Endodermal cell (in vitro differentiated cells): ENCODE measurements around the gene FAF2. TPM values are rescaled to one million over a fixed set of nuclear protein-coding genes. Genes with fewer than 3 reads are reported as not detected.

Experiments
- DNase-seq: peaks from one replicate; pipeline ENCODE4 v3.0.0-alpha.2; 2017
- H3K27ac ChIP-seq: 2 replicates; pipeline ENCODE4 v1.5.1; 2013; ENCODE audit warnings: mild to moderate bottlenecking, low read depth, low read length, moderate library complexity
- H3K27me3 ChIP-seq: 2 replicates; pipeline ENCODE4 v1.6.1; 2013; ENCODE audit warnings: mild to moderate bottlenecking, low read length, moderate library complexity; ENCODE audit not compliant: insufficient read depth, control insufficient read depth, poor library complexity, severe bottlenecking
- H3K36me3 ChIP-seq: 2 replicates; pipeline ENCODE4 v1.7.0; 2013; ENCODE audit warnings: mild to moderate bottlenecking, low read length, moderate library complexity; ENCODE audit not compliant: control insufficient read depth, insufficient read depth
- H3K4me1 ChIP-seq: one replicate; pipeline ENCODE4 v1.7.0; 2013; ENCODE audit warnings: low read length; ENCODE audit not compliant: control insufficient read depth, insufficient read depth
- H3K4me3 ChIP-seq: 2 replicates; pipeline ENCODE4 v1.5.1; 2013; ENCODE audit warnings: mild to moderate bottlenecking, low read length, moderate library complexity
- H3K9ac ChIP-seq: 2 replicates; pipeline ENCODE4 v1.6.1; 2013; ENCODE audit warnings: mild to moderate bottlenecking, low read length, moderate library complexity; ENCODE audit not compliant: poor library complexity, severe bottlenecking; ENCODE audit errors: extremely low read depth
- H3K9me3 ChIP-seq: 2 replicates; pipeline ENCODE4 v1.6.1; 2013; ENCODE audit warnings: mild to moderate bottlenecking, low read length, moderate library complexity; ENCODE audit not compliant: control insufficient read depth
- H3K27ac Mint-ChIP-seq: 2 replicates; pipeline ENCODE4 v1.8.0; 2020; ENCODE audit warnings: mixed read lengths
- H3K27me3 Mint-ChIP-seq: 2 replicates; pipeline ENCODE4 v1.8.0; 2021; ENCODE audit warnings: mild to moderate bottlenecking, mixed read lengths; ENCODE audit not compliant: insufficient read depth
- H3K36me3 Mint-ChIP-seq: 2 replicates; pipeline ENCODE4 v1.8.0; 2020; ENCODE audit warnings: low read depth, mixed read lengths
- H3K4me1 Mint-ChIP-seq: 2 replicates; pipeline ENCODE4 v1.8.0; 2020; ENCODE audit warnings: mixed read lengths
- H3K4me3 Mint-ChIP-seq: 2 replicates; pipeline ENCODE4 v1.8.0; 2020; ENCODE audit warnings: mild to moderate bottlenecking, moderate library complexity, mixed read lengths
- H3K9me3 Mint-ChIP-seq: 2 replicates; pipeline ENCODE4 v1.8.0; 2020; ENCODE audit warnings: mild to moderate bottlenecking, mixed read lengths
- CTCF ChIP-seq: fragments of 200-600 bp; sonication (generic); conservative IDR thresholded peaks from 2 replicates; pipeline ENCODE4 v1.5.0; 2021; ENCODE audit warnings: antibody characterized with exemption, mild to moderate bottlenecking
- WGBS, 2 experiments: methylation state at CpG; one replicate each; pipeline versions ENCODE4 v1.1.5 to v1.1.7; 2013; ENCODE audit warnings: missing lambda C conversion rate in 2 of 2, mixed read lengths in 1 of 2; ENCODE audit not compliant: insufficient coverage in 1 of 2, insufficient read length in 1 of 2; 5-methylcytosine and 5-hydroxymethylcytosine counted together
- total RNA-seq, 2 donors: library from RNA; stranded (reverse); fragmentation: NEBNext Ultra II Directional in 1 of 2; extraction: Animal tissue kit (Norgen Biotek cat#: 25700) in 1 of 2; gene quantifications; 2 replicates in 1 of 2; 3 replicates in 1 of 2; pipeline ENCODE4 v1.2.1, GENCODE V29; 2021

FAF2 gene
- total RNA-seq, 2 donors from 2014 or later = 42.9 to 53.0 TPM

- no peak for TF ChIP-seq CTCF
- H3K36me3 Mint-ChIP-seq = no peaks in the 10 kb centered on the region
- Histone ChIP-seq H3K9ac (no peak overlapping the region), H3K27ac (no peak overlapping the region), H3K27me3 (no peaks in the 10 kb centered on the region), H3K4me3 (no peak overlapping the region), H3K9me3 (no peaks in the 10 kb centered on the region), H3K4me1 (peaks cover 11% of the 10 kb centered on the region), H3K36me3 (peaks cover 2% of the 10 kb centered on the region)
- no peak for DNase-seq
- H3K4me1 Mint-ChIP-seq = peaks cover 25% of the 10 kb centered on the region
- no peaks in the 10 kb centered on the region for H3K9me3 Mint-ChIP-seq
- H3K4me3 Mint-ChIP-seq = no peak overlapping the region
- WGBS, 2 experiments = 85% methylated on average over 10 to 13 of the region's 13 CpGs
- no peak overlapping the region for H3K27ac Mint-ChIP-seq
- no peaks in the 10 kb centered on the region for H3K27me3 Mint-ChIP-seq
Observed at GRCh38 chr5:176545737-176546509, 97.7 kb downstream of the FAF2 start.

- Histone ChIP-seq H3K4me1 (no peaks in the 10 kb centered on the region), H3K27me3 (no peaks in the 10 kb centered on the region), H3K4me3 (no peak overlapping the region), H3K9ac (no peak overlapping the region), H3K27ac (no peak overlapping the region), H3K36me3 (peaks cover 2% of the 10 kb centered on the region), H3K9me3 (no peaks in the 10 kb centered on the region)
- Mint-ChIP-seq H3K4me1 (peaks cover 10% of the 10 kb centered on the region), H3K36me3 (no peaks in the 10 kb centered on the region), H3K27me3 (peaks cover 5% of the 10 kb centered on the region), H3K27ac (no peak overlapping the region), H3K9me3 (no peaks in the 10 kb centered on the region), H3K4me3 (no peak overlapping the region)
- 81 to 93% methylated on average over 3 to 8 of the region's 8 CpGs for WGBS, 2 experiments
- DNase-seq = no peak
- no peak for TF ChIP-seq CTCF
Observed at GRCh38 chr5:176547802-176548201, 99.6 kb downstream of the FAF2 start.

- H3K27ac ChIP-seq = no peak within 1 kb of the TSS
- no peaks in the 10 kb centered on the region for H3K27me3 ChIP-seq
- peaks cover 2% of the 10 kb centered on the region for H3K36me3 ChIP-seq
- peaks cover 11% of the 10 kb centered on the region for H3K4me1 Mint-ChIP-seq
- H3K27ac Mint-ChIP-seq = no peak within 1 kb of the TSS
- no peaks in the 10 kb centered on the region for H3K4me1 ChIP-seq
- H3K9ac ChIP-seq = no peak within 1 kb of the TSS
- DNase-seq = peak; percentile 45
- no peak within 1 kb of the TSS for H3K4me3 Mint-ChIP-seq
- H3K9me3 ChIP-seq = no peaks in the 10 kb centered on the region
- 91 to 92% methylated on average over 4 to 18 of the region's 18 CpGs for WGBS, 2 experiments
- H3K36me3 Mint-ChIP-seq = no peaks in the 10 kb centered on the region
- H3K9me3 Mint-ChIP-seq = no peaks in the 10 kb centered on the region
- no peak for TF ChIP-seq CTCF
- H3K4me3 ChIP-seq = no peak within 1 kb of the TSS
- peaks cover 5% of the 10 kb centered on the region for H3K27me3 Mint-ChIP-seq
Observed at GRCh38 chr5:176548967-176549444, 100.8 kb downstream of the FAF2 start, which contains the start of gene CDHR2. Gene CDHR2 (plus strand): TSS chr5:176549342. CDS start chr5:176565353, 16,011 bp downstream.
